Large intestine (tissue), 3 donors: Measurements from ENCODE around the gene JMJD7. TPM values are rescaled to one million over a fixed set of nuclear protein-coding genes. Genes with fewer than 3 reads are reported as not detected.
A peak's percentile ranks its signal among the peaks of the same experiment; 100 is the strongest.

Experiments used
- DNase-seq, 2 donors: peaks; one replicate each; pipeline versions ENCODE4 v3.0.0 to v3.0.0-alpha.2; 2013
- H3K27ac ChIP-seq: one replicate; pipeline ENCODE4 v1.5.1; 2013; ENCODE audit warnings: low read length
- H3K27me3 ChIP-seq: 2 replicates; pipeline ENCODE4 v1.6.1; 2013; ENCODE audit warnings: low read length; ENCODE audit not compliant: control insufficient read depth, insufficient read depth
- H3K36me3 ChIP-seq: 2 replicates; pipeline ENCODE4 v1.6.1; 2013; ENCODE audit warnings: low read length; ENCODE audit not compliant: control insufficient read depth, insufficient read depth
- H3K4me1 ChIP-seq: one replicate; pipeline ENCODE4 v1.6.1; 2013; ENCODE audit warnings: low read length; ENCODE audit not compliant: control insufficient read depth, insufficient read depth
- H3K4me3 ChIP-seq: one replicate; pipeline ENCODE4 v1.5.1; 2013; ENCODE audit warnings: low read length
- H3K9me3 ChIP-seq: one replicate; pipeline ENCODE4 v1.6.1; 2013; ENCODE audit warnings: mild to moderate bottlenecking, low read depth, low read length, moderate library complexity; ENCODE audit not compliant: control insufficient read depth
- WGBS: methylation state at CpG from one replicate; pipeline ENCODE4 v1.1.5; 2013; ENCODE audit warnings: low lambda C conversion rate; ENCODE audit not compliant: insufficient coverage; 5-methylcytosine and 5-hydroxymethylcytosine counted together
- polyA plus RNA-seq: library from polyadenylated mRNA; unstranded; fragments of 120-200 nt; gene quantifications from one replicate; pipeline ENCODE4 v1.2.1, GENCODE V29; 2013

The JMJD7 gene
- polyA plus RNA-seq, 1 donor = 10.2 TPM

DNA sequence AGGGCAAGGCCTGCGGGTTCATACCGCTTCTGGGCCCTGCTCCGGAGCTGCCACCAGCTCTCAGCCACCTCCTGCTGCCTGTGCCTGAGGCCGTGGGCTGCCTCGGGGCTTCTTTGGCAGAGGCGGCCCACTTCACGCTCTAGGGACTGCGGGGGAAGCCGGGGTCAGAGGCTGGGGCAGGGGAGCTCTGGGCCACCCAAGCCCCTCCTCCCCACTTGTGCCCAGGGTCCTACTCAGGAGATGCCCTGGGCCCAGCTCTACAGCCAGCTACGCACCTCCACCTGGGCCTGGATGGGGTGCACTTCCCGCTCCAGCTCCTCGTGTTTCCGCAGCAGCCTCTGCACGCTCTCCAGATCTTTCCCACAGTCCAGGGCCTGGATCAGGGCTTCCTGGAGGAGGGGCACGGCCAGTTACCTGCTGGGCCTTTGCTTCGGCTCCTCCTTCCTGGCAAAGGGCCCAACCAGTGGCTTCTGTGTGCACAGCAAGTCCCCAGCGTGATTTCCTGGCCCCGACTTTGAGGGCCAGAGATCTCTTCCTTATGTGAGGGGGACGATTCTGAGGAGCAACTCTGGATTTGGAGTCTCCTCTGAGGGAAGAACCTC is 34.7 kb downstream of the JMJD7 start:
- no CpG with 5 or more reads among the region's 19 CpGs for WGBS
- Histone ChIP-seq H3K27ac (no peak overlapping the region), H3K27me3 (no peaks in the 10 kb centered on the region), H3K36me3 (no peaks in the 10 kb centered on the region), H3K9me3 (no peaks in the 10 kb centered on the region), H3K4me3 (no peak overlapping the region), H3K4me1 (peaks cover 13% of the 10 kb centered on the region)
- no peak for DNase-seq

- no peak overlapping the region for H3K27ac ChIP-seq
- no peak overlapping the region for H3K4me3 ChIP-seq
- H3K36me3 ChIP-seq = no peaks in the 10 kb centered on the region
- DNase-seq = no peak
- no peaks in the 10 kb centered on the region for H3K27me3 ChIP-seq
- WGBS = no CpG with 5 or more reads among the region's 18 CpGs
- no peaks in the 10 kb centered on the region for H3K9me3 ChIP-seq
- peaks cover 13% of the 10 kb centered on the region for H3K4me1 ChIP-seq
Observed at GRCh38 chr15:41865490-41866055, 37.7 kb downstream of the JMJD7 start.

GRCh38 chr15:41866263-41866703 is 38.4 kb downstream of the JMJD7 start:
- H3K27ac ChIP-seq = no peak overlapping the region
- no peaks in the 10 kb centered on the region for H3K36me3 ChIP-seq
- H3K4me3 ChIP-seq = no peak overlapping the region
- no peaks in the 10 kb centered on the region for H3K27me3 ChIP-seq
- DNase-seq = peak; percentile 37 to 66
- H3K9me3 ChIP-seq = no peaks in the 10 kb centered on the region
- H3K4me1 ChIP-seq = peaks cover 13% of the 10 kb centered on the region
- no CpG with 5 or more reads among the region's 8 CpGs for WGBS

- no CpG with 5 or more reads among the region's 25 CpGs for WGBS
- no peaks in the 10 kb centered on the region for H3K9me3 ChIP-seq
Observed at GRCh38 chr15:41866872-41867579, 39.1 kb downstream of the JMJD7 start.

GRCh38 chr15:41868321-41868720 is 40.4 kb downstream of the JMJD7 start:
- no peaks in the 10 kb centered on the region for H3K27me3 ChIP-seq
- no CpG with 5 or more reads among the region's 15 CpGs for WGBS
- H3K27ac ChIP-seq = no peak overlapping the region
- DNase-seq = no peak
- no peaks in the 10 kb centered on the region for H3K9me3 ChIP-seq
- H3K36me3 ChIP-seq = no peaks in the 10 kb centered on the region
- no peak overlapping the region for H3K4me3 ChIP-seq
- H3K4me1 ChIP-seq = peaks cover 13% of the 10 kb centered on the region

More at GRCh38 chr15:41866872-41867579, 39.1 kb downstream of the JMJD7 start:
- DNase-seq = no peak
- Histone ChIP-seq H3K4me3 (no peak overlapping the region), H3K27me3 (no peaks in the 10 kb centered on the region), H3K27ac (no peak overlapping the region), H3K4me1 (peaks cover 13% of the 10 kb centered on the region), H3K36me3 (no peaks in the 10 kb centered on the region)

DNA sequence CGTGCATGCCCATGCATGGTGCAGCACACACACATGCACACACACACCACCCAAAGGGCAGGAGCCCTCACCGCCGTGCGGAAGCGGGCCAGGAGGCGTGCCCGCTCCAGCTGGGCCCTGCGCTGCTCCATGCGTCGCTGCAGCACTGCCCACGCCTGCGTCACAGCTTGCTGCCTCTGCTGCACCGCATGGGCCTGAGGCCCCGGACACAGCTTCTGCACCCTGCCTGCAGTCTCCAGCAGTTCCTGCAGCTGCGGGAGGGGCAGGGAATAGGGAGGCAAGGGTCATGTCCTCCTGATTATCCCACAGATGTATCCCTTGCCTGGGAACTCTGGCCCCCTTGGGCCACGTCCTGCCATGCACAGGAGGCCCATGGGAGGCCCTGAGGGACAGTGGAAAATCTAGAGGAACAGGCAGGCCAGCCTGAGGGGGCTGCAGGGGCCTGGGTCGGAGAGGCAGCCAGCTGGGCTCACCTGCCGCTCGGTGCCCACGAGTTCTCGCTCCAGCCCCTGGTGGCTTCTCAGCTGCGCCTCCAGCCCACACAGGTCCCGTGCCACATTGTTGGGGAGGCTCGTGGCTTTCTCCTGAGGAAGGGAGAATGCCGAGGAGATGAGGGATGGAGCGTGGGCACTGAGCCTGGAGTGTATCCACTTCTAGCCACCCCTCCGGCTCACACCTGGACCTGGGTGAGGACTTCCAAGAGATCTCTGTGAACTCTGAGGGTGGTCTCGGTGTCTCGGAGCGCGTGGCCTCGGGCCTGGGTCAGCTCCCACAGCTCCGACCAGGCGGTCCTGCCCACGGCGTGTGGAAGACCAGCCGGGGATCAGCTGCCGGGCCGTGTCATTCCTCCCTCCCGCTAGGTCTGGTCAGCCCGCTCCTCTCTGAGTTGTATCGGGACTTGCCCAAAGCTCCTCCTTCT is 42.1 kb downstream of the JMJD7 start:
- DNase-seq = no peak
- WGBS = no CpG with 5 or more reads among the region's 42 CpGs
- Histone ChIP-seq H3K27ac (no peak overlapping the region), H3K4me1 (peaks cover 13% of the 10 kb centered on the region), H3K27me3 (no peaks in the 10 kb centered on the region), H3K4me3 (no peak overlapping the region), H3K9me3 (no peaks in the 10 kb centered on the region), H3K36me3 (no peaks in the 10 kb centered on the region)

- Histone ChIP-seq H3K4me3 (no peak overlapping the region), H3K27me3 (no peaks in the 10 kb centered on the region), H3K36me3 (no peaks in the 10 kb centered on the region), H3K4me1 (peaks cover 10% of the 10 kb centered on the region), H3K9me3 (no peaks in the 10 kb centered on the region), H3K27ac (no peak overlapping the region)
- WGBS = no CpG with 5 or more reads among the region's 9 CpGs
- no peak for DNase-seq
Observed at GRCh38 chr15:41870689-41871081, 42.8 kb downstream of the JMJD7 start.

- Histone ChIP-seq H3K27ac (no peak overlapping the region), H3K4me1 (peaks cover 3% of the 10 kb centered on the region), H3K4me3 (no peak overlapping the region), H3K27me3 (no peaks in the 10 kb centered on the region), H3K9me3 (no peaks in the 10 kb centered on the region), H3K36me3 (no peaks in the 10 kb centered on the region)
- no CpG with 5 or more reads among the region's 19 CpGs for WGBS
- no peak for DNase-seq
Observed at GRCh38 chr15:41871175-41871905, 43.4 kb downstream of the JMJD7 start.

DNA sequence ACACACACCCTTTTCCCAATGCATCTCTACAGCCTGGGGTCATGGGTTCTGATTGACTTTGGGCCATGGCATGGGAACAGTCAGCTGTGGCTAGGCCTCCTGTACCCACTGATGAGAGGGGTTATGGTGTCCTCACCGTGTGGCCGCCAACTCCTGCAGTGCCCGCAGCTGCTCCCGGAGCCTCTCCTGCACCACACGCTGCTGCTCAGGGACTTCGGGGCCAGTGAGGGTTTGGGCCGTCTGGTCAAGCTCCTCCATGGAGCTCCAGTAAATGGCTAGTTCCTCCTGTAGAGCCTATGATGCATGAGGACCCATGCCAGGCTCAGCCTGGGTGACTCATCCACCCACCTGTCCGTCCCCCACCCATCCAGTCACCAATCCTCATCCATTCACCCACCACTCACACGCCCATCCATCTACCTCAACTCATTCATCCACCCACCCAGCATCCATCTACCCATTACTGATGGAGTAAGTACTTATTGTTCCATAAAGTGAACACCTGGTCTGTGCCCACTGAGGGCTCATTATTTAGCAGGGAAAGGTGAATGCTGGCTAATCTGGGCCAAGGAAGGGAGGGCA is 44.4 kb downstream of the JMJD7 start:
- Histone ChIP-seq H3K4me3 (no peak overlapping the region), H3K36me3 (no peaks in the 10 kb centered on the region), H3K9me3 (no peaks in the 10 kb centered on the region), H3K27ac (no peak overlapping the region), H3K27me3 (no peaks in the 10 kb centered on the region), H3K4me1 (no peaks in the 10 kb centered on the region)
- no peak for DNase-seq
- 100% methylated on average over 1 of the region's 9 CpGs for WGBS
